A549 (cell line): ENCODE measurements around the gene CLCN4. TPM values are rescaled to one million over a fixed set of nuclear protein-coding genes. Genes with fewer than 3 reads are reported as not detected.

ENCODE experiments used
- ATAC-seq, 2 experiments: fragments of 200-7000 bp in 1 of 2; fragments of >200 bp in 1 of 2; cut with Nextera tagmentation in 1 of 2; cut with Tn5 transposase in 1 of 2; 3 replicates each; pipeline versions ENCODE4 v1.8.0 to v1.9.1; 2018 to 2020; ENCODE audit warnings: mild to moderate bottlenecking in 1 of 2, moderate library complexity in 1 of 2
- CTCF ChIA-PET: fragments of 300-600 bp; sonication (Branson Sonifier 250); formaldehyde crosslinking; extraction: SDS; loops from one replicate; lab custom pipeline; 2021; ENCODE audit warnings: antibody characterized with exemption, inconsistent platforms; lab: Yijun Ruan, JAX
- POLR2A ChIA-PET: fragments of 350-600 bp; formaldehyde crosslinking; extraction: SDS; loops from one replicate; lab custom pipeline; 2021; ENCODE audit warnings: antibody characterized with exemption, inconsistent platforms; lab: Yijun Ruan, JAX
- DNase-seq, 2 experiments: peaks; one replicate each; pipeline versions ENCODE4 v3.0.0 to v3.0.0-alpha.2; 2011 to 2016; ENCODE audit warnings: low read depth in 1 of 2, low spot score in 1 of 2
- FAIRE-seq: peaks from 2 replicates; lab custom pipeline; 2011; peaks lifted over from hg19 to GRCh38; lab: Jason Lieb, UNC
- H3K27ac ChIP-seq, 2 experiments: fragments of >200 bp; sonication (Bioruptor Twin); formaldehyde crosslinking; 3 replicates each; pipeline ENCODE4 v1.5.1; 2016 to 2017
- H3K4me1 ChIP-seq: fragments of >200 bp; sonication (Bioruptor Twin); formaldehyde crosslinking; 3 replicates; pipeline ENCODE4 v1.6.1; 2016
- H3K4me2 ChIP-seq: fragments of >200 bp; sonication (Bioruptor Twin); formaldehyde crosslinking; 3 replicates; pipeline ENCODE4 v1.6.1; 2016
- H3K4me3 ChIP-seq: fragments of >200 bp; sonication (Bioruptor Twin); formaldehyde crosslinking; 3 replicates; pipeline ENCODE4 v1.5.1; 2016
- H3K9me3 ChIP-seq: fragments of >200 bp; sonication (Bioruptor Twin); formaldehyde crosslinking; 3 replicates; pipeline ENCODE4 v1.6.1; 2016
- BHLHE40 ChIP-seq: IDR thresholded peaks from 2 replicates; pipeline ENCODE4 v1.6.1; 2012; ENCODE audit warnings: low read depth, low read length, inconsistent platforms
- CEBPB ChIP-seq, 2 experiments: fragments of >200 bp in 1 of 2; sonication (Bioruptor Twin) in 1 of 2; formaldehyde crosslinking in 1 of 2; IDR thresholded peaks; 2 replicates each; pipeline ENCODE4 v1.6.1; 2012 to 2016
- CHD2 ChIP-seq: fragments of 150-350 bp; IDR thresholded peaks from 2 replicates; pipeline ENCODE4 v1.6.1; 2014; ENCODE audit warnings: low read length; ENCODE audit not compliant: partially characterized antibody
- ESRRA ChIP-seq: fragments of 150-350 bp; IDR thresholded peaks from 2 replicates; pipeline ENCODE4 v1.6.1; 2014; ENCODE audit warnings: mild to moderate bottlenecking, low read length, borderline replicate concordance
- FOSB ChIP-seq: fragments of 250-450 bp; sonication (Bioruptor Pico); IDR thresholded peaks from 2 replicates; pipeline ENCODE4 v1.5.0; 2020; ENCODE audit warnings: mild to moderate bottlenecking, moderate library complexity
- FOXS1 ChIP-seq: fragments of 250-450 bp; sonication (Bioruptor Pico); IDR thresholded peaks from 2 replicates; pipeline ENCODE4 v1.5.0; 2020; ENCODE audit warnings: mild to moderate bottlenecking, moderate library complexity
- HOXA7 ChIP-seq: fragments of 250-450 bp; sonication (Bioruptor Pico); IDR thresholded peaks from 2 replicates; pipeline ENCODE4 v1.5.0; 2020; ENCODE audit warnings: mild to moderate bottlenecking, moderate library complexity
- JUNB ChIP-seq: fragments of >200 bp; sonication (Bioruptor Twin); formaldehyde crosslinking; IDR thresholded peaks from 2 replicates; pipeline ENCODE4 v1.6.1; 2016
- KDM1A ChIP-seq: fragments of 200-600 bp; sonication (generic); IDR thresholded peaks from 2 replicates; pipeline ENCODE4 v1.6.1; 2016; ENCODE audit warnings: low read depth, mild to moderate bottlenecking
- MAFK ChIP-seq: fragments of 450-650 bp; IDR thresholded peaks from 2 replicates; pipeline ENCODE4 v1.6.1; 2014; ENCODE audit not compliant: partially characterized antibody
- NR3C1 ChIP-seq: fragments of >200 bp; sonication (Bioruptor Twin); formaldehyde crosslinking; IDR thresholded peaks from 3 replicates; pipeline ENCODE4 v1.6.1; 2017
- PHF8 ChIP-seq: fragments of 200-600 bp; sonication (generic); IDR thresholded peaks from 2 replicates; pipeline ENCODE4 v1.6.1; 2016; ENCODE audit warnings: low read depth, mild to moderate bottlenecking, antibody characterized with exemption, moderate library complexity, borderline replicate concordance
- POLR2A ChIP-seq: IDR thresholded peaks from 2 replicates; pipeline ENCODE4 v1.6.1; 2012; ENCODE audit warnings: mild to moderate bottlenecking, low read length
- POLR2AphosphoS2 ChIP-seq: conservative IDR thresholded peaks from 2 replicates; pipeline ENCODE4 v1.6.1; 2012; ENCODE audit warnings: low read length, improper control_type of control experiment, inconsistent platforms
- RNF2 ChIP-seq: fragments of 200-600 bp; sonication (generic); IDR thresholded peaks from 2 replicates; pipeline ENCODE4 v1.6.1; 2016; ENCODE audit warnings: low read depth, mild to moderate bottlenecking, antibody characterized with exemption, moderate library complexity, borderline replicate concordance
- SMC3 ChIP-seq: fragments of >200 bp; sonication (Bioruptor Twin); formaldehyde crosslinking; IDR thresholded peaks from 3 replicates; pipeline ENCODE4 v1.6.1; 2018; ENCODE audit warnings: inconsistent platforms
- TFCP2L1 ChIP-seq: fragments of 250-450 bp; sonication (Bioruptor Pico); IDR thresholded peaks from 2 replicates; pipeline ENCODE4 v1.5.0; 2021; ENCODE audit warnings: mild to moderate bottlenecking
- TP53 ChIP-seq: fragments of 250-450 bp; sonication (Bioruptor Pico); IDR thresholded peaks from 2 replicates; pipeline ENCODE4 v1.5.0; 2021; ENCODE audit warnings: mild to moderate bottlenecking, moderate library complexity
- ZSCAN20 ChIP-seq: fragments of 250-450 bp; sonication (Bioruptor Pico); IDR thresholded peaks from 2 replicates; pipeline ENCODE4 v1.8.0; 2022; ENCODE audit warnings: mild to moderate bottlenecking, moderate library complexity
- WGBS: methylation state at CpG from one replicate; pipeline ENCODE4 v1.1.6; 2017; ENCODE audit errors: missing lambda C conversion rate; 5-methylcytosine and 5-hydroxymethylcytosine counted together
- polyA plus RNA-seq, 4 experiments: library from polyadenylated mRNA; depleted of rRNA in 3 of 4; stranded (reverse); fragments of >200 nt; fragmentation: RNase III in 1 of 4; extraction: RNeasy Plus Mini Kit Qiagen cat#74134 plus additional on column Dnase treatment in 1 of 4; gene quantifications; 2 replicates in 3 of 4; 3 replicates in 1 of 4; pipeline ENCODE4 v1.2.3, GENCODE V29; 2011 to 2017
- TF ChIP-seq, protein P1 (sequence below): fragments of >200 bp; sonication (Bioruptor Twin); formaldehyde crosslinking; IDR thresholded peaks from 3 replicates; pipeline ENCODE4 v1.6.1; 2016
- TF ChIP-seq, protein P2 (sequence below): IDR thresholded peaks from 2 replicates; pipeline ENCODE4 v1.6.1; 2012
- TF ChIP-seq, protein P3 (sequence below): fragments of 150-350 bp; IDR thresholded peaks from 2 replicates; pipeline ENCODE4 v1.6.1; 2014; ENCODE audit warnings: low read depth, mild to moderate bottlenecking, low read length
- TF ChIP-seq, protein P4 (sequence below): IDR thresholded peaks from 2 replicates; pipeline ENCODE4 v1.6.1; 2012; ENCODE audit warnings: low read depth, borderline replicate concordance
- TF ChIP-seq, protein P5 (sequence below): fragments of 200-600 bp; sonication (generic); IDR thresholded peaks from 2 replicates; pipeline ENCODE4 v1.6.1; 2016; ENCODE audit warnings: antibody characterized with exemption, mild to moderate bottlenecking, moderate library complexity
- TF ChIP-seq, protein P6 (sequence below): fragments of 450-650 bp; IDR thresholded peaks from 2 replicates; pipeline ENCODE4 v1.6.1; 2014; ENCODE audit warnings: antibody characterized with exemption
- TF ChIP-seq, protein P7 (sequence below): fragments of >200 bp; sonication (Bioruptor Twin); formaldehyde crosslinking; IDR thresholded peaks from 3 replicates; pipeline ENCODE4 v1.5.1; 2016

The CLCN4 gene
- polyA plus RNA-seq, 2 of the 4 experiments (the other 2 are of a cell fraction), result 2.8 to 4.7 TPM

DNA sequence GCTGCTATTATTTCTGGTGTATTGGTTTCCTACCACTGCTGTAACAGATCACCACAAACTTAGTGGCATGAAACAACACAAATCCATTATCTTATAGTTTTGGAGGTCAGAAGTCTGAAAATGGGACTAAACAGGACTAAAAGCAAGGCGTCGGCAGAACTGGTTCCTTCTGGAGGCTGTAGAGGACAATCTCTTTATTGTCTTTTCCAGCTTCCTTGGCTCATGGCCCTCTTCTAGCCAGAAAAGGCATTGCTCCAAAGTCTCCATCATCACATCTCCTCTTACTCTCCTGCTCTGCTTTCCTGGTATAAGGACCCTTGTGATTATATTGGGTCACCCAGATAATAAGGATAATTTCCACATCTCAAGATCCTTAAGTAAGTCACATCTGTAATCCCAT lies 121.9 kb downstream of the CLCN4 start:
- ChIA-PET POLR2A (no interaction called here), CTCF (no interaction called here)
- no peak overlapping the region for H3K27ac ChIP-seq
- WGBS, result 93% methylated on average over 2 of the region's 2 CpGs
- ATAC-seq (no peak), DNase-seq (no peak), FAIRE-seq (peak; percentile 68)
- no peak overlapping the region for H3K4me3 ChIP-seq
- TF ChIP-seq NR3C1 (no peak), CHD2 (no peak), PHF8 (no peak), POLR2A (no peak), TFCP2L1 (CRISPR knock-in tag) (no peak), ZSCAN20 (CRISPR knock-in tag) (no peak), SMC3 (no peak), TP53 (no peak), MAFK (no peak), FOSB (CRISPR knock-in tag) (no peak), KDM1A (no peak), HOXA7 (CRISPR knock-in tag) (no peak), RNF2 (no peak)
- TF ChIP-seq, protein P1, sequence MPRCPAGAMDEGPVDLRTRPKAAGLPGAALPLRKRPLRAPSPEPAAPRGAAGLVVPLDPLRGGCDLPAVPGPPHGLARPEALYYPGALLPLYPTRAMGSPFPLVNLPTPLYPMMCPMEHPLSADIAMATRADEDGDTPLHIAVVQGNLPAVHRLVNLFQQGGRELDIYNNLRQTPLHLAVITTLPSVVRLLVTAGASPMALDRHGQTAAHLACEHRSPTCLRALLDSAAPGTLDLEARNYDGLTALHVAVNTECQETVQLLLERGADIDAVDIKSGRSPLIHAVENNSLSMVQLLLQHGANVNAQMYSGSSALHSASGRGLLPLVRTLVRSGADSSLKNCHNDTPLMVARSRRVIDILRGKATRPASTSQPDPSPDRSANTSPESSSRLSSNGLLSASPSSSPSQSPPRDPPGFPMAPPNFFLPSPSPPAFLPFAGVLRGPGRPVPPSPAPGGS, result no peak
- TF ChIP-seq, protein P2, sequence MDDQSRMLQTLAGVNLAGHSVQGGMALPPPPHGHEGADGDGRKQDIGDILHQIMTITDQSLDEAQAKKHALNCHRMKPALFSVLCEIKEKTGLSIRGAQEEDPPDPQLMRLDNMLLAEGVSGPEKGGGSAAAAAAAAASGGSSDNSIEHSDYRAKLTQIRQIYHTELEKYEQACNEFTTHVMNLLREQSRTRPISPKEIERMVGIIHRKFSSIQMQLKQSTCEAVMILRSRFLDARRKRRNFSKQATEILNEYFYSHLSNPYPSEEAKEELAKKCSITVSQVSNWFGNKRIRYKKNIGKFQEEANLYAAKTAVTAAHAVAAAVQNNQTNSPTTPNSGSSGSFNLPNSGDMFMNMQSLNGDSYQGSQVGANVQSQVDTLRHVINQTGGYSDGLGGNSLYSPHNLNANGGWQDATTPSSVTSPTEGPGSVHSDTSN, result no peak
- TF ChIP-seq, protein P3, sequence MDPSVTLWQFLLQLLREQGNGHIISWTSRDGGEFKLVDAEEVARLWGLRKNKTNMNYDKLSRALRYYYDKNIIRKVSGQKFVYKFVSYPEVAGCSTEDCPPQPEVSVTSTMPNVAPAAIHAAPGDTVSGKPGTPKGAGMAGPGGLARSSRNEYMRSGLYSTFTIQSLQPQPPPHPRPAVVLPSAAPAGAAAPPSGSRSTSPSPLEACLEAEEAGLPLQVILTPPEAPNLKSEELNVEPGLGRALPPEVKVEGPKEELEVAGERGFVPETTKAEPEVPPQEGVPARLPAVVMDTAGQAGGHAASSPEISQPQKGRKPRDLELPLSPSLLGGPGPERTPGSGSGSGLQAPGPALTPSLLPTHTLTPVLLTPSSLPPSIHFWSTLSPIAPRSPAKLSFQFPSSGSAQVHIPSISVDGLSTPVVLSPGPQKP, result no peak
- TF ChIP-seq, protein P4, sequence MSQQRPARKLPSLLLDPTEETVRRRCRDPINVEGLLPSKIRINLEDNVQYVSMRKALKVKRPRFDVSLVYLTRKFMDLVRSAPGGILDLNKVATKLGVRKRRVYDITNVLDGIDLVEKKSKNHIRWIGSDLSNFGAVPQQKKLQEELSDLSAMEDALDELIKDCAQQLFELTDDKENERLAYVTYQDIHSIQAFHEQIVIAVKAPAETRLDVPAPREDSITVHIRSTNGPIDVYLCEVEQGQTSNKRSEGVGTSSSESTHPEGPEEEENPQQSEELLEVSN, result no peak
- TF ChIP-seq, protein P5, sequence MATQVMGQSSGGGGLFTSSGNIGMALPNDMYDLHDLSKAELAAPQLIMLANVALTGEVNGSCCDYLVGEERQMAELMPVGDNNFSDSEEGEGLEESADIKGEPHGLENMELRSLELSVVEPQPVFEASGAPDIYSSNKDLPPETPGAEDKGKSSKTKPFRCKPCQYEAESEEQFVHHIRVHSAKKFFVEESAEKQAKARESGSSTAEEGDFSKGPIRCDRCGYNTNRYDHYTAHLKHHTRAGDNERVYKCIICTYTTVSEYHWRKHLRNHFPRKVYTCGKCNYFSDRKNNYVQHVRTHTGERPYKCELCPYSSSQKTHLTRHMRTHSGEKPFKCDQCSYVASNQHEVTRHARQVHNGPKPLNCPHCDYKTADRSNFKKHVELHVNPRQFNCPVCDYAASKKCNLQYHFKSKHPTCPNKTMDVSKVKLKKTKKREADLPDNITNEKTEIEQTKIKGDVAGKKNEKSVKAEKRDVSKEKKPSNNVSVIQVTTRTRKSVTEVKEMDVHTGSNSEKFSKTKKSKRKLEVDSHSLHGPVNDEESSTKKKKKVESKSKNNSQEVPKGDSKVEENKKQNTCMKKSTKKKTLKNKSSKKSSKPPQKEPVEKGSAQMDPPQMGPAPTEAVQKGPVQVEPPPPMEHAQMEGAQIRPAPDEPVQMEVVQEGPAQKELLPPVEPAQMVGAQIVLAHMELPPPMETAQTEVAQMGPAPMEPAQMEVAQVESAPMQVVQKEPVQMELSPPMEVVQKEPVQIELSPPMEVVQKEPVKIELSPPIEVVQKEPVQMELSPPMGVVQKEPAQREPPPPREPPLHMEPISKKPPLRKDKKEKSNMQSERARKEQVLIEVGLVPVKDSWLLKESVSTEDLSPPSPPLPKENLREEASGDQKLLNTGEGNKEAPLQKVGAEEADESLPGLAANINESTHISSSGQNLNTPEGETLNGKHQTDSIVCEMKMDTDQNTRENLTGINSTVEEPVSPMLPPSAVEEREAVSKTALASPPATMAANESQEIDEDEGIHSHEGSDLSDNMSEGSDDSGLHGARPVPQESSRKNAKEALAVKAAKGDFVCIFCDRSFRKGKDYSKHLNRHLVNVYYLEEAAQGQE, result no peak
- H3K9me3 ChIP-seq, result no peaks in the 10 kb centered on the region
- H3K4me2 ChIP-seq, result no peak overlapping the region
- H3K4me1 ChIP-seq, result no peaks in the 10 kb centered on the region

DNA sequence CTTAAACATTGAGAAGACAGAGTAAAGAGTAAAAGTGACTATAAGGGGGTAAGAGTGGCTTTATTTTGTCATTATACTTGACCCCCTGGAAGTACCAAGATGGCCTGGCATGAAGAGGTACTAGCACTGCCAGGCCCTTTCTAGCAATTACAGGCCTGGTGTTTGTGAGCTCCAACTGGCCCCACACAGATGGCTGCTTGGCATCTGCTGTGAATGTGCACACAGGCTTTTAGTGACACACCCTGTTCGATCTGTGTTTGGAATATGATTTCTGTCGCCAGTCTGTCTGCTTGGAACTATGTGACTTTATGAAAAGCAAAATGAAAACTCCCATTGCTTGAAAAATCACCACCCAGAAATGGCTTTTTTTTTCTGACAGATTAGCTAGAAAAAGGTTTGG lies 123.3 kb downstream of the CLCN4 start:
- DNase-seq, result no peak
- Histone ChIP-seq H3K4me1 (no peaks in the 10 kb centered on the region), H3K4me2 (no peak overlapping the region), H3K27ac (no peak overlapping the region), H3K4me3 (no peak overlapping the region), H3K9me3 (no peaks in the 10 kb centered on the region)
- ChIA-PET POLR2A (no interaction called here), CTCF (interaction anchor here (1.4 kb wide), 1 partner anchor 9 kb away, joined by 5 read pairs; no protein-coding TSS in a partner anchor)
- no peak for TF ChIP-seq ESRRA
- TF ChIP-seq, protein P6, sequence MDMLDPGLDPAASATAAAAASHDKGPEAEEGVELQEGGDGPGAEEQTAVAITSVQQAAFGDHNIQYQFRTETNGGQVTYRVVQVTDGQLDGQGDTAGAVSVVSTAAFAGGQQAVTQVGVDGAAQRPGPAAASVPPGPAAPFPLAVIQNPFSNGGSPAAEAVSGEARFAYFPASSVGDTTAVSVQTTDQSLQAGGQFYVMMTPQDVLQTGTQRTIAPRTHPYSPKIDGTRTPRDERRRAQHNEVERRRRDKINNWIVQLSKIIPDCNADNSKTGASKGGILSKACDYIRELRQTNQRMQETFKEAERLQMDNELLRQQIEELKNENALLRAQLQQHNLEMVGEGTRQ, result no peak
- TF ChIP-seq, protein P2, result no peak
- no peak for TF ChIP-seq POLR2AphosphoS2
- no peak for TF ChIP-seq CEBPB (IDR thresholded peaks at IDR 0.05)
- no peak for TF ChIP-seq JUNB
- TF ChIP-seq, protein P7, sequence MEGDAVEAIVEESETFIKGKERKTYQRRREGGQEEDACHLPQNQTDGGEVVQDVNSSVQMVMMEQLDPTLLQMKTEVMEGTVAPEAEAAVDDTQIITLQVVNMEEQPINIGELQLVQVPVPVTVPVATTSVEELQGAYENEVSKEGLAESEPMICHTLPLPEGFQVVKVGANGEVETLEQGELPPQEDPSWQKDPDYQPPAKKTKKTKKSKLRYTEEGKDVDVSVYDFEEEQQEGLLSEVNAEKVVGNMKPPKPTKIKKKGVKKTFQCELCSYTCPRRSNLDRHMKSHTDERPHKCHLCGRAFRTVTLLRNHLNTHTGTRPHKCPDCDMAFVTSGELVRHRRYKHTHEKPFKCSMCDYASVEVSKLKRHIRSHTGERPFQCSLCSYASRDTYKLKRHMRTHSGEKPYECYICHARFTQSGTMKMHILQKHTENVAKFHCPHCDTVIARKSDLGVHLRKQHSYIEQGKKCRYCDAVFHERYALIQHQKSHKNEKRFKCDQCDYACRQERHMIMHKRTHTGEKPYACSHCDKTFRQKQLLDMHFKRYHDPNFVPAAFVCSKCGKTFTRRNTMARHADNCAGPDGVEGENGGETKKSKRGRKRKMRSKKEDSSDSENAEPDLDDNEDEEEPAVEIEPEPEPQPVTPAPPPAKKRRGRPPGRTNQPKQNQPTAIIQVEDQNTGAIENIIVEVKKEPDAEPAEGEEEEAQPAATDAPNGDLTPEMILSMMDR, result no peak
- no peak for TF ChIP-seq BHLHE40
- TF ChIP-seq FOXS1 (CRISPR knock-in tag), result no peak
- no peak for ATAC-seq
- FAIRE-seq, result no peak
- WGBS, result 68% methylated on average over 2 of the region's 2 CpGs
